ENCODE measurements around the gene CADM2. TPM values are rescaled to one million over a fixed set of nuclear protein-coding genes. Genes with fewer than 3 reads are reported as not detected.

The CADM2 gene
- total RNA-seq, 2 experiments from 2014 or later, result not detected

GRCh38 chr3:85208650-85209049, 249.9 kb downstream of the CADM2 start:
- no peak overlapping the region for H3K4me3 Mint-ChIP-seq
- no peaks in the 10 kb centered on the region for H3K9me3 Mint-ChIP-seq
- no peaks in the 10 kb centered on the region for H3K36me3 Mint-ChIP-seq (ENCODE audit: low read depth)
- H3K4me1 Mint-ChIP-seq, result no peaks in the 10 kb centered on the region
- ChIA-PET POLR2A (no interaction called here), CTCF (no interaction called here)
- H3K27me3 Mint-ChIP-seq, result no peaks in the 10 kb centered on the region
- no peak for DNase-seq
- H3K27ac Mint-ChIP-seq, result no peak overlapping the region

- no peaks in the 10 kb centered on the region for H3K4me1 Mint-ChIP-seq
- H3K27ac Mint-ChIP-seq, result no peak overlapping the region
- ChIA-PET POLR2A (no interaction called here), CTCF (no interaction called here)
- DNase-seq, result no peak
- H3K36me3 Mint-ChIP-seq (ENCODE audit: low read depth), result no peaks in the 10 kb centered on the region
- H3K4me3 Mint-ChIP-seq, result no peak overlapping the region
- H3K27me3 Mint-ChIP-seq, result no peaks in the 10 kb centered on the region
- H3K9me3 Mint-ChIP-seq, result no peaks in the 10 kb centered on the region
Measured at GRCh38 chr3:85210540-85210939, 251.8 kb downstream of the CADM2 start.

GRCh38 chr3:85228966-85229365, 270.2 kb downstream of the CADM2 start:
- no peak overlapping the region for H3K4me3 Mint-ChIP-seq
- DNase-seq, result no peak
- peaks cover 42% of the 10 kb centered on the region for H3K9me3 Mint-ChIP-seq
- no peak overlapping the region for H3K27ac Mint-ChIP-seq
- no peaks in the 10 kb centered on the region for H3K4me1 Mint-ChIP-seq
- ChIA-PET POLR2A (no interaction called here), CTCF (no interaction called here)
- H3K27me3 Mint-ChIP-seq, result no peaks in the 10 kb centered on the region
- H3K36me3 Mint-ChIP-seq (ENCODE audit: low read depth), result no peaks in the 10 kb centered on the region

- Mint-ChIP-seq H3K4me3 (no peak overlapping the region), H3K36me3 (ENCODE audit: low read depth) (no peaks in the 10 kb centered on the region), H3K27ac (no peak overlapping the region), H3K4me1 (no peaks in the 10 kb centered on the region), H3K27me3 (no peaks in the 10 kb centered on the region), H3K9me3 (no peaks in the 10 kb centered on the region)
- ChIA-PET CTCF (no interaction called here), POLR2A (no interaction called here)
- DNase-seq, result no peak
Measured at GRCh38 chr3:85244091-85244490, 285.3 kb downstream of the CADM2 start.

GRCh38 chr3:85244519-85244918, 285.7 kb downstream of the CADM2 start:
- ChIA-PET CTCF (no interaction called here), POLR2A (no interaction called here)
- DNase-seq, result no peak
- Mint-ChIP-seq H3K27me3 (no peaks in the 10 kb centered on the region), H3K9me3 (no peaks in the 10 kb centered on the region), H3K36me3 (ENCODE audit: low read depth) (no peaks in the 10 kb centered on the region), H3K4me1 (no peaks in the 10 kb centered on the region), H3K4me3 (no peak overlapping the region), H3K27ac (no peak overlapping the region)

GRCh38 chr3:85251766-85252165, 293.0 kb downstream of the CADM2 start:
- H3K27ac Mint-ChIP-seq, result no peak overlapping the region
- POLR2A ChIA-PET, result no interaction called here
- peaks cover 8% of the 10 kb centered on the region for H3K9me3 Mint-ChIP-seq
- no peaks in the 10 kb centered on the region for H3K36me3 Mint-ChIP-seq (ENCODE audit: low read depth)
- H3K4me1 Mint-ChIP-seq, result no peaks in the 10 kb centered on the region
- H3K4me3 Mint-ChIP-seq, result no peak overlapping the region
- CTCF ChIA-PET, result no interaction called here
- no peaks in the 10 kb centered on the region for H3K27me3 Mint-ChIP-seq
- DNase-seq, result no peak

- no peak for DNase-seq
- H3K27me3 Mint-ChIP-seq, result no peaks in the 10 kb centered on the region
- H3K9me3 Mint-ChIP-seq, result peaks cover 8% of the 10 kb centered on the region
- no peak overlapping the region for H3K4me3 Mint-ChIP-seq
- no peaks in the 10 kb centered on the region for H3K36me3 Mint-ChIP-seq (ENCODE audit: low read depth)
- ChIA-PET CTCF (no interaction called here), POLR2A (no interaction called here)
- no peaks in the 10 kb centered on the region for H3K4me1 Mint-ChIP-seq
- H3K27ac Mint-ChIP-seq, result no peak overlapping the region
Measured at GRCh38 chr3:85252686-85253085, 293.9 kb downstream of the CADM2 start.

GRCh38 chr3:85254738-85255137, 295.9 kb downstream of the CADM2 start:
- no peaks in the 10 kb centered on the region for H3K4me1 Mint-ChIP-seq
- DNase-seq, result no peak
- H3K27ac Mint-ChIP-seq, result no peak overlapping the region
- no peaks in the 10 kb centered on the region for H3K27me3 Mint-ChIP-seq
- POLR2A ChIA-PET, result no interaction called here
- peaks cover 8% of the 10 kb centered on the region for H3K9me3 Mint-ChIP-seq
- H3K4me3 Mint-ChIP-seq, result no peak overlapping the region
- H3K36me3 Mint-ChIP-seq (ENCODE audit: low read depth), result no peaks in the 10 kb centered on the region
- CTCF ChIA-PET, result no interaction called here

- no peak for DNase-seq
- H3K27ac Mint-ChIP-seq, result no peak overlapping the region
- H3K27me3 Mint-ChIP-seq, result no peaks in the 10 kb centered on the region
- H3K36me3 Mint-ChIP-seq (ENCODE audit: low read depth), result no peaks in the 10 kb centered on the region
- ChIA-PET CTCF (no interaction called here), POLR2A (no interaction called here)
- H3K4me3 Mint-ChIP-seq, result no peak overlapping the region
- H3K4me1 Mint-ChIP-seq, result no peaks in the 10 kb centered on the region
- peaks cover 8% of the 10 kb centered on the region for H3K9me3 Mint-ChIP-seq
Measured at GRCh38 chr3:85255949-85256348, 297.2 kb downstream of the CADM2 start.

GRCh38 chr3:85258326-85258725, 299.5 kb downstream of the CADM2 start:
- H3K4me3 Mint-ChIP-seq, result no peak overlapping the region
- H3K36me3 Mint-ChIP-seq (ENCODE audit: low read depth), result no peaks in the 10 kb centered on the region
- peaks cover 5% of the 10 kb centered on the region for H3K9me3 Mint-ChIP-seq
- DNase-seq, result no peak
- H3K27me3 Mint-ChIP-seq, result no peaks in the 10 kb centered on the region
- H3K4me1 Mint-ChIP-seq, result no peaks in the 10 kb centered on the region
- no peak overlapping the region for H3K27ac Mint-ChIP-seq
- ChIA-PET CTCF (no interaction called here), POLR2A (no interaction called here)

GRCh38 chr3:85258819-85259218, 300.0 kb downstream of the CADM2 start:
- Mint-ChIP-seq H3K27me3 (no peaks in the 10 kb centered on the region), H3K4me1 (no peaks in the 10 kb centered on the region)

GRCh38 chr3:85259748-85260147, 301.0 kb downstream of the CADM2 start:
- Mint-ChIP-seq H3K4me3 (no peak overlapping the region), H3K4me1 (no peaks in the 10 kb centered on the region), H3K9me3 (peaks cover 3% of the 10 kb centered on the region), H3K36me3 (ENCODE audit: low read depth) (no peaks in the 10 kb centered on the region), H3K27ac (no peak overlapping the region), H3K27me3 (no peaks in the 10 kb centered on the region)
- ChIA-PET POLR2A (no interaction called here), CTCF (no interaction called here)
- DNase-seq, result no peak

More at GRCh38 chr3:85258819-85259218, 300.0 kb downstream of the CADM2 start:
- DNase-seq, result no peak
- no peak overlapping the region for H3K4me3 Mint-ChIP-seq
- H3K27ac Mint-ChIP-seq, result no peak overlapping the region
- POLR2A ChIA-PET, result no interaction called here
- no peaks in the 10 kb centered on the region for H3K36me3 Mint-ChIP-seq (ENCODE audit: low read depth)
- CTCF ChIA-PET, result no interaction called here
- H3K9me3 Mint-ChIP-seq, result peaks cover 3% of the 10 kb centered on the region

- Mint-ChIP-seq H3K9me3 (peaks cover 2% of the 10 kb centered on the region), H3K4me1 (no peaks in the 10 kb centered on the region), H3K4me3 (no peak overlapping the region), H3K27ac (no peak overlapping the region), H3K27me3 (no peaks in the 10 kb centered on the region), H3K36me3 (ENCODE audit: low read depth) (no peaks in the 10 kb centered on the region)
- DNase-seq, result no peak
- CTCF ChIA-PET, result no interaction called here
- POLR2A ChIA-PET, result no interaction called here
Measured at GRCh38 chr3:85264381-85264780, 305.6 kb downstream of the CADM2 start.

GRCh38 chr3:85270488-85270887, 311.7 kb downstream of the CADM2 start:
- Mint-ChIP-seq H3K36me3 (ENCODE audit: low read depth) (no peaks in the 10 kb centered on the region), H3K4me1 (no peaks in the 10 kb centered on the region), H3K27ac (no peak overlapping the region), H3K4me3 (no peak overlapping the region), H3K9me3 (peaks cover 2% of the 10 kb centered on the region), H3K27me3 (no peaks in the 10 kb centered on the region)
- DNase-seq, result no peak
- ChIA-PET CTCF (no interaction called here), POLR2A (no interaction called here)

- Mint-ChIP-seq H3K4me3 (no peak overlapping the region), H3K36me3 (ENCODE audit: low read depth) (no peaks in the 10 kb centered on the region), H3K9me3 (peaks cover 2% of the 10 kb centered on the region), H3K27ac (no peak overlapping the region), H3K4me1 (no peaks in the 10 kb centered on the region), H3K27me3 (no peaks in the 10 kb centered on the region)
- no peak for DNase-seq
- CTCF ChIA-PET, result no interaction called here
- POLR2A ChIA-PET, result no interaction called here
Measured at GRCh38 chr3:85271911-85272310, 313.1 kb downstream of the CADM2 start.

Data from activated CD4-positive, alpha-beta memory T cell treated with anti-CD3 and anti-CD28 coated beads, Interleukin-2, amount 10 ng/mL, durations not matched to agents 7 days and 5 days (primary cell).